Activated CD8-positive, alpha-beta memory T cell treated with anti-CD3 and anti-CD28 coated beads, Interleukin-2, amount 50 U/mL, for 48 hours (primary cell): ENCODE measurements around the gene FDX2.

ENCODE experiments used
- DNase-seq: peaks from one replicate; pipeline ENCODE4 v3.0.0-alpha.2; 2020

The FDX2 gene

DNA sequence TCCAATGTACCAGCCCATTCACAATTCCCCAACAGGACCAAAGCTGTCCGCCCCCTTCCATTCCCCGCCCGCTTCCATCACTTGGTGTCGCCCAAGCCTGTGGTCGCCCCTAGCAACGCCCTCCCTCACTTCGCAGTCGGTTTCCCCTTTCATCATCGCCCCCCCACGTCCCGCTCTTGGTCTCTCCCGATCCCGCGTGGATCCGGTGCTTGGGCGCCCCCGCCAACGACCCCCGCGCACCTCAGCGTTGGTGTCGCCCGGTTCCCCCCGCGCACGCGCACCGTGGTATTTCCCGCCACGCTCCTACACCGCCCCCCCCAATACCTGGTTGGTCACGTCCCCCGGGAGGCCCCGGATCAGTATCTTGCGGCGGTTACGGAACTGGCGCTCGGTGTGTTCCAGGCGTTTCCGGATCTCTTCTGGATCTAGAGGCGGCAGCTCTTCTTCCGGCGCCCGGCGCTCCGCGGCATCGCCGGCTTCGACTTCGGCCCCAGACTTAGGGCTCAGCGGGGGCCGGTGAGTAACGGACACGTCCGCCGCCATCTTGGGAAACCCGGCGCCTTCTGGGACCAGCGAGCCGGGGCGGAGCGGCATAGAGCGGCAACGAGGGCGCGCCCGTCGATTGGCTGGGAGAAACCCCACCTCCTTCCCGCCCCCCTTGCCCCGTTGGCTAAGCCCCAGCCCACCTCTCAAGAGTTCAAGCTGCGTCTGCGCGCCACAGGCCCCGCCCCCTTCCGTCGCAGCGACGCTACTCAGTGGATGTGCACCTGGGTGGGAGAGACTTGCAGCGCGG lies 17.3 kb upstream of the FDX2 start, which contains the start of gene RAVER1:
Gene RAVER1, minus strand, starts transcription at position 565 of the 793 bp plus-strand sequence. Its CDS starts 22 bp downstream, at position 543.
- peak; percentile 98 for DNase-seq

GRCh38 chr19:10332158-10332964 lies 16.5 kb upstream of the FDX2 start:
- no peak for DNase-seq

GRCh38 chr19:10329555-10329954 lies 13.7 kb upstream of the FDX2 start:
- DNase-seq, result no peak

GRCh38 chr19:10328558-10329429 lies 13.0 kb upstream of the FDX2 start:
- no peak for DNase-seq

- no peak for DNase-seq
Observed at GRCh38 chr19:10327793-10328192, 12.0 kb upstream of the FDX2 start.

DNA sequence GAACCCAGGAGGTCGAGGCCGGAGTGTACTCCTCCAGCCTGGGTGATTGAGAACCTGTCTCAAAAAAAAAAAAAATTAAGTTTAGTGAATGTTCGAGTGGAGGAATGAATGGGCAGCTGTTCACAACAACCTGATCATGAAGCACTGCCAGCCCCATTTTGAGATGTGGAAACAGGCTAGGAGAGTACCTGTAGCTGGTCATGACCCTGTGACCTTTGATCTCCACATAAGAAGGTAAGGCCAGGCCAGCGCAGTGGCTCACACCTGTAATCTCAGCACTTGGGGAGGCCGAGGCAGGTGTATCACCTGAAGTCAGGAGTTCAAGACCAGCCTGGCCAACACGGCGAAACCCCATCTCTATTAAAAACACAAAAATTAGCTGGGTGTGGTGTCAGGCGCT lies 9.9 kb upstream of the FDX2 start:
- DNase-seq, result no peak

DNA sequence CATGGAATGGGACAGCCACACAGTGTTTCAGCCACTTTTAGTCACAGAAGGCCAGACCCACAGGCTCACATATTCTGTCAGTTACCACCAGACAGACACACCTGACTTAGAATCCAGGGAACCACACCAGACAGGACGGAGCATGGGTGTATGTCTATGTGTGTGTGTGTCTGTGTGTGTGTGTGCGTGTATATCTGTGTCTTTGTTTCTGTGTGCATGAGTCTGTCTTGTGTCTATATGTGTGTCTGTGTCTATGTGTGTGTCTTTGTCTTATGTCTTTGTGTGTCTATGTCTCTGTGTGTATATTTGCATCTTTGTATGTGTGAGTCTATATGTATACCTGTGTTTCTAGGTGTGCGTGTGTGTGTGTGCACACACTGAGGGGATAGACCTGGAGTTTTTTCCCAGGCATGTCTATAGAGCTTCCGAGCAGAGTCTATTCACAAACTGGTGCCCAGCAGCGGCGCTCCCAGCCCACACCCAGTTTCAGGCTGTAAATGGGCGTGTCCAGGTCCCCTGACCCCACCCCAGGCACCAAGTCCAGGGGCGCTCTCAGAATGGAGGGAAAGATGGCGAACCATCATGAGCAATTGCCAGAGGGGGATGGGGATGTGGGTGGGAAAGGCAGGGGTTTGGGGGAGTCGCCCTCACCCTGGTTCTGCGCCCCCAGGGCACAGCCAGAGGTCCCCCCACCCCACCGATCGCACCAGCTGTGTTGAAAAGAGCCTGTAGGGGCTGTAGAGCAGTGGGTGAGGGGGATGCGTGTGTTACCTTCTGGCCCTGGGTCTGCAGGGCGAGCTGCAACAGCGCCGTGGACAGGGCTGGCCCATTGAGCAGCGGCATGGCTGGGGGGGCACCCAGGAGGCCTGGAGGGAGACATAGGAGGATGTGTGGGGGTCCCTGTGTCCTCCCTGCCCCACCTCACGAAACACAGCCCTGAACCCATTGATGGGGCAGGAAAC lies 6.3 kb upstream of the FDX2 start:
- no peak for DNase-seq

DNA sequence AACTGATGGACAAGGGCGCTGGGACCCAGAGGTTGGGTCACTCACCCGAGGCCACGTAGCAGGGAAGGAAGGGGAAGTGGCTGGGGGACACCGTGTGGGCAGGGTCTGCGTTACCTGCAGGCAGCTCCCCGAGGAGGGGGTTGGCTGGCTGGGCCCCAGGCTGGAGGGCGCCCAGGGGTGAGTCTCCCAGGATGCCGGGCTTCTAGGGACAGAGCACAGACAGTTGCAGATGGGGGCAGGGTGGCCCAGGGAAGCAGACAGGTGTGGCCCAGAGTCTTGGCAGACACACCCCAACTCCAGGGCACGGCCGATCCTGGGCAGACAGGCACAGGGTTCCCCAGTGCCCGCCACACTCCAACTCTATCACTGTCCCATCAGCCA lies 5.6 kb upstream of the FDX2 start:
- DNase-seq, result no peak

- DNase-seq, result no peak
Observed at GRCh38 chr19:10320602-10321416, 5.0 kb upstream of the FDX2 start.

GRCh38 chr19:10318807-10319682 lies 3.2 kb upstream of the FDX2 start:
- DNase-seq, result no peak

DNA sequence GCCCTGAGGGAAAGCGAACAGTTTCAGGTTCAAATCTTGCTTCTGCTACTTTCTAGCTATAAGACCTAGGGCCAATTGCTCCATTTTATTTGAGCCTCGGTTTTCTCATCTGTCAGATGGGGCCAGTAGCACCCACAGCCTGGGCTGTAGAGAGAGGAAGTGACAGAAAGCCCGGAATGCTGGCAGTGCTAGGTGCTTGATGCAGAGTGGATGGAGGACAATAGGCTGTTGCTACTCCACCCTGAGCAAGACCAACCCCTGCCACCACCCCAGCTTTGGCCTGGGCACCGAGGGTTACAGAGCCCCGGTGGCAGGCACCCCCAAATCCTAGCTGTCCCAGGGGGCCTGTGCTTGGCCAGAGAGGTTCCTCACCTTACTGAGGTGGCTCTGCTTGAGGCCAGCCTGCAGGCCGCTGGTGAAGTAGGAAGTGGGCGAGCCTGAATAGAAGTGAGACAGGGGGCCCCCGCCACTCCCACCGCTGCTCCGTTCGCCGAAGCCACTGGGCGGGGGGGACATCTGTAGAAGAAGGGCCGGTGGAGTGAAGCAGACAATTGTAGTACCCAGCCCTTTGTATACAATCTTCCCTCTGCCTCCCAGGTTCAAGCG lies 2.1 kb upstream of the FDX2 start:
- DNase-seq, result no peak

DNA sequence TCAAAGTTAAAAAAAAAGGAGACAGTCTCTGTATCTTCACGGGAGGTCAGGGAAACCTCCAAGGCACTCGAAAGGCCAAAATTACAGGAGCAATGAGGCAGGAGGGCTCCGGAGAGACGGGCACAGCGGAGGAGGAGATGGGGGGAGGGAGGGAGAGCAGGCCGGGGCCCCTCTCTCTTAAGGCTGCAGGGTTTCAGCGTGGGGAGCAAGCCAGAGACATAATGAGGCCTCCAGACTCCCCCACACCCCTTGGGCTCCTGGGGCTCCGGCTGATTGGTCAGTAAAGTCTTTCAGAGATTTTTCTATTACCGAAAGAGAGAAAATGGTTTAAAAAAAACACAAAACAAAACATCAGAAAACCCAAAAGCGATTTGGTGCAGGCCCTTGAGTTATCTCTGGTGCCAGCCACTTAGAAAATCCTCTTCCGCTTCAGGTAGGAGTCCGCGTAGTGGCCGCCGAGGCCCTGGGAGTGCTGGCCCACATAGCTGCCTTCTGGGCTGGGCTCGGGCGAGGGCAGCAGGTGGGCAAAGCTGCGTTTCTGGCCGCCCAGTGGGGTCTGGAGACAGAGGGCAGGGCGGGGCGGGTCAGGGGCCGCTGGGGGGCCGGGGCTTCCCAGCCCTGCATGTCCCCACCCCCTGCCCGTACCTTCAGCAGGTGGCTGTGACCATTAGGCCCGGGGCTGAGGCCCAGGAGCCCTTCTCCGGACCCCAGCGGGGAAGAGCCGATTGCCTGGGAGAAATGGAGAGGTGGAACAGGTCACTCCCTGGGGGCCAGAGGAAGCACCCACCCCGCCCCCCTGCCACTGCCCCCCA lies 1.4 kb upstream of the FDX2 start:
- DNase-seq, result no peak

DNA sequence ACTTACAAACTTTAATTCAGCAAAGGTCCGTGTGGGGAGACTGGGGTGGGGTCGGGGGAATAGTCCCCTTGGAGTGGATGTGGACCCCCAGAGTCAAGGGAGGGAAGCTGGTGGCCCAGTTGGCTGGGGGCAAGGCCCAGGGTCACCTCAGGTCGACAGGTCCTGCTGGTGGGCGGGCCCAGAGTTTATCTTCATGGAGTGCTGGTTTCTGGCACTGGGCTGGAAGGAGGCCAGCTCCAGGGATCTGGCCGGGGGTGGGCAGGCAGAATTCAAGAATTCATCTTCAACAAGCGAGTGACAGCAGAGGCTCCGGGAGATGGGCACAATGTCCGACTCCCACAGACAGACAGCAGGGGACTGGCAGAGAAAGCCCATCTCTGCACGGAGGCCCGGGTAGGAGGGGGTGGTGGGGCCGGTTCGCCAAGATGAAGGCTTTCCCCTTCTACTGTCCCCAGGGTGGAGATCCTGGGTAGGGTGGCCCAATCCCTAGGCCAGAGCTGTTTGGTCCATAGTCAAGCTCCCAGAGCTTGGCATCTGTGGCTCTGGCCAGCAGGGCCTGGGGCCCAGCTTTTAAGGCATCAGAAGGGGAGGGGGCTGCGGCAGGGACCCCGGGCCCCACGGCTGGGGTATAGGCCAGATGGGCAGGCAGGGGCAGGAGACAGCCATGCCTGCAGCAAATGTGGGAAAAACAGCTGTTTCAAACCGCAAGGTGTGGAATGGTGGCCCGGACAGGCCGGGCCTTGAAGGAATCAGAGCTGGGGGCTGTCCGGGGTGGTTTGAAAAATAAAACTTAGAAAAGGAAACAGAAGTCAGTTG lies 622 bp upstream of the FDX2 start:
- no peak for DNase-seq

DNA sequence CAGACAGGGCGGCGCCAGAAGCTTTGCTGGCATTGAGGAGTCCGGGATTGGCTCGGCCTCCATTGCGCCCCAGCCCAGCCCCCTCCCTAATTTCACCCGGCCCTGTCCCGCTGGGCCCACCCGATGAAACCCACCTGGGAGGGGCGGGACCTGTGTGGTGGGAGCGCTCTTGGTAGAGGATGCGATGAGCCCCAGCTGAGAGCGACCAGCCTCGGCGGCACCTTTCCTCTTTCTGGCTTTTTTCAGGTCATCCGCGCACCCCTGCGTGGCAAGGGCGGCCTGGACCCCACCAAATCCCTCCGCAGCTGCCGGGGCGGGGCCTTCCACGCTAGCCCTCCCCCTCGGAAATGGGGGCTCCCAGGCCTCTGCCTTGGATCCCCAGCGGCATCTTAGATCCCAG lies 6.4 kb downstream of the FDX2 start, which contains the start of gene ZGLP1:
Gene ZGLP1, minus strand, starts transcription at position 393 of the 400 bp plus-strand sequence.
- DNase-seq, result no peak

GRCh38 chr19:10306327-10306726 lies 9.5 kb downstream of the FDX2 start:
- DNase-seq, result no peak

DNA sequence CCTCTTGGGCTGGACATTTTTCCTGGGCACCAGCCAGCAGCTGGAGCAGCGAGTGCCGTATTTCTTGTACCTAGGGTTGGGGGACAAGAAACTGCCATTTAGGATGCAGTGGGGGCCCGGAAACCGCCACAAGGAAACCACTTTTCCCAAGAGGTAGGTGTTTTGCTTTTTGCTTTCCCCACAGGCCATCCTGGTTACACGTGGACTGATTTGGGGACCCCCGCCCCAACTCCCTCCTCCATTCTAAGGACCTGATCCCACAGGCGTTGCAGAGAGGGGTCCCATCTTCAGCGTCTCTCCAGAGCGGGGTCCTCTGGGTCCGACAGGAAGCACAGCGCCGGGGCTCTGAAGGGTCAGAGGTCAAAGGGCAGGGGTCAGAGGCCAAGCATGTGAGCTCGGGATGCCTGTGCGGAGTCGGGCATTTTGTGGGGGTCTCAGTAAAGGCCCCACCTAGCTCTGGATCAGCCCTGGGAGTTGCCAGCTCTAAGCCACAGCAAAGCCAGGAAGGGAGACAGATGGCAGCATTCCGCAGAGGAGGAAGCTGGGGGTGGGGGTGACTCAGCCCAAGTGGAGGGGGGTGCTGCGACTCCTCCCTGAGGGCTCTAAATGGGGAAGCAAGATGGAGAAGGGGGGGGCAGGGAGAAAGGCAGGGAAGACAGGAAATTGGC lies 10.5 kb downstream of the FDX2 start:
- DNase-seq, result no peak
